Measurements from ENCODE around the gene MINAR2.

DNA sequence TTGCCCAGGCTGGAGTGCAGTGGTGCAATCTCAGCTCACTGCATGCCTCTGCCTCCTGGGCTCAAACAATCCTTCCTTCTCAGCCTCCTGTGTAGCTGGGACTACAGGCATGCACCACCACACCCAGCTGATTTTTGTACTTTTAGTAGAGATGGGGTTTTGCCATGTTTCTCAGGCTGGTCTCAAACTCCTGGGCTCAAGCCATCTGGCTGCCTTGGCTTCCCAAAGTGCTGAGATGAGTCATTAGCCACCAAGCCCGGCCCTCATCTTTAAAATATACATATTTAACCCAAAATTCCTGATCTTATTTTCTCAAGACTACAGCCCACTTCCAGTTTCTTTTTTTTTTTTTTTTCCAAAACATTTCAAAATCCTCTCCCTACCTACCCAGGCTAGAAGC lies 31.7 kb upstream of the MINAR2 start:
- no peak for TF ChIP-seq PREB (CRISPR knock-in tag; IDR thresholded peaks at IDR 0.05)
- TF ChIP-seq, protein P1, sequence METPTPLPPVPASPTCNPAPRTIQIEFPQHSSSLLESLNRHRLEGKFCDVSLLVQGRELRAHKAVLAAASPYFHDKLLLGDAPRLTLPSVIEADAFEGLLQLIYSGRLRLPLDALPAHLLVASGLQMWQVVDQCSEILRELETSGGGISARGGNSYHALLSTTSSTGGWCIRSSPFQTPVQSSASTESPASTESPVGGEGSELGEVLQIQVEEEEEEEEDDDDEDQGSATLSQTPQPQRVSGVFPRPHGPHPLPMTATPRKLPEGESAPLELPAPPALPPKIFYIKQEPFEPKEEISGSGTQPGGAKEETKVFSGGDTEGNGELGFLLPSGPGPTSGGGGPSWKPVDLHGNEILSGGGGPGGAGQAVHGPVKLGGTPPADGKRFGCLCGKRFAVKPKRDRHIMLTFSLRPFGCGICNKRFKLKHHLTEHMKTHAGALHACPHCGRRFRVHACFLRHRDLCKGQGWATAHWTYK (CRISPR knock-in tag; IDR thresholded peaks at IDR 0.05): no peak
